ENCODE results near the gene ZNF326.

DNA sequence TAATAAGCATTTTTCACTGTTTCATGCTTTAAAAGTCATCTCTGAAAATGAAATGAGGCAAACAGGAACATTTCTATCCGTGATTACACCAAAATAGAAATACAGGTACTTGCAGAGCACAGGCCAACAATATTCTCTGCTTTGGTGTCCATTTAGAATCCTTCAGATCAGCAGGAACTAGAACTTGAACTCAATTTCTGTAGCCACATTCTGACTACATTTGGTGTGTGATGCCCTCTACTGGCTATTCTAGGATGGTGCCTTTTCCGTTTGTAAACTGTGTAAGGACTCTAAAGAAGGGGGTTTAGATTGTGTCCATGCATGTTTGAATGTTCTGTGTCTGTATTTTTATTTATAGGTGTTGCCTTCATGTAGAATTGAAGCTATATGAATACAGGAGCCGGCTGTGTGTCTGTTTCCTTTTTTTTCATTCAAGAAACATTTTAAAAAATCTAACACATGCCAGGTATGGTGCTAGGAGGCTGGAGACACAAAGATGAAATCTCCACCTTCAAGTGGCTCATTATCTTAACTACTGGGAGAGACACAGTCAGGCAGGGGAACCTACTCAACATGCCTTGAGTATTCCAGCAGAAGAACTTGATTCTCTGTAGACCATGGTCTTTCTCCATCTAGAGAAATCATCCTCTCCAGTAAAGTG is 7.6 kb upstream of the ZNF326 start:
- TF ChIP-seq RFX5 (IDR thresholded peaks at IDR 0.05; ENCODE audit: low read depth, low read length) (no peak), MXI1 (IDR thresholded peaks at IDR 0.05; ENCODE audit: borderline replicate concordance, low read depth, low read length) (no peak), POLR2A (IDR thresholded peaks at IDR 0.05; ENCODE audit: low read depth, low read length) (no peak), RAD21 (IDR thresholded peaks at IDR 0.05; ENCODE audit: low read length) (peak; percentile 96), CHD1 (IDR thresholded peaks at IDR 0.05; ENCODE audit: low read depth, low read length) (no peak), MAZ (IDR thresholded peaks at IDR 0.05; ENCODE audit: borderline replicate concordance, low read depth, low read length) (no peak), NFE2L2 (IDR thresholded peaks at IDR 0.05; ENCODE audit: low read depth, low read length) (no peak)
- TF ChIP-seq, protein P1, sequence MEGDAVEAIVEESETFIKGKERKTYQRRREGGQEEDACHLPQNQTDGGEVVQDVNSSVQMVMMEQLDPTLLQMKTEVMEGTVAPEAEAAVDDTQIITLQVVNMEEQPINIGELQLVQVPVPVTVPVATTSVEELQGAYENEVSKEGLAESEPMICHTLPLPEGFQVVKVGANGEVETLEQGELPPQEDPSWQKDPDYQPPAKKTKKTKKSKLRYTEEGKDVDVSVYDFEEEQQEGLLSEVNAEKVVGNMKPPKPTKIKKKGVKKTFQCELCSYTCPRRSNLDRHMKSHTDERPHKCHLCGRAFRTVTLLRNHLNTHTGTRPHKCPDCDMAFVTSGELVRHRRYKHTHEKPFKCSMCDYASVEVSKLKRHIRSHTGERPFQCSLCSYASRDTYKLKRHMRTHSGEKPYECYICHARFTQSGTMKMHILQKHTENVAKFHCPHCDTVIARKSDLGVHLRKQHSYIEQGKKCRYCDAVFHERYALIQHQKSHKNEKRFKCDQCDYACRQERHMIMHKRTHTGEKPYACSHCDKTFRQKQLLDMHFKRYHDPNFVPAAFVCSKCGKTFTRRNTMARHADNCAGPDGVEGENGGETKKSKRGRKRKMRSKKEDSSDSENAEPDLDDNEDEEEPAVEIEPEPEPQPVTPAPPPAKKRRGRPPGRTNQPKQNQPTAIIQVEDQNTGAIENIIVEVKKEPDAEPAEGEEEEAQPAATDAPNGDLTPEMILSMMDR (conservative IDR thresholded peaks at IDR 0.05; ENCODE audit: low read depth, low read length): peak; percentile 91
- TF ChIP-seq, protein P2, sequence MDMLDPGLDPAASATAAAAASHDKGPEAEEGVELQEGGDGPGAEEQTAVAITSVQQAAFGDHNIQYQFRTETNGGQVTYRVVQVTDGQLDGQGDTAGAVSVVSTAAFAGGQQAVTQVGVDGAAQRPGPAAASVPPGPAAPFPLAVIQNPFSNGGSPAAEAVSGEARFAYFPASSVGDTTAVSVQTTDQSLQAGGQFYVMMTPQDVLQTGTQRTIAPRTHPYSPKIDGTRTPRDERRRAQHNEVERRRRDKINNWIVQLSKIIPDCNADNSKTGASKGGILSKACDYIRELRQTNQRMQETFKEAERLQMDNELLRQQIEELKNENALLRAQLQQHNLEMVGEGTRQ (IDR thresholded peaks at IDR 0.05; ENCODE audit: low read depth, low read length): no peak
